ENCODE results near the gene DHX57. TPM values are rescaled to one million over a fixed set of nuclear protein-coding genes. Genes with fewer than 3 reads are reported as not detected.

The DHX57 gene
- total RNA-seq, 4 donors from 2014 or later = 5.3 to 31.2 (median 18.6) TPM

DNA sequence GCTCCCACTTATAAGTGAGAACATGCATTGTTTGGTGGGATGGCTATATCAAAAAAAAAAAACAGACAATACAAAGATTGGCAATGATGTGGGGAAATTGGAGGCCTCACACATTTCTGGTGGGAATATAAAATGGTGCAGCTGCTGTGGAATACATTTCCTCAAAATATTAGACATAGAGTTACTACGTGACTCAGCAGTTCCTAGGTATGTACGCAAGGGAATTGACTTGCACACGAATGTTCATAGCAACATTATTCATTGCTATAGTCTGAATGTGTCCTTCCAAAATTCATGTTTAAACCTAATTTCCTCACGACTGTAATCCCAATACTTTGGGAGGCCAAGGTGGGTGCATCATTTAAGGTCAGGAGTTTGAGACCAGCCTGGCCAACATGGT, 11.6 kb upstream of the DHX57 start:
- intact Hi-C loops (cut with DNase I; ENCODE audit: low total_unique reads) = no loop called here
- Histone ChIP-seq H3K9me3 (no peaks in the 10 kb centered on the region), H3K36me3 (no peaks in the 10 kb centered on the region), H3K4me1 (no peaks in the 10 kb centered on the region), H3K27ac (no peak overlapping the region), H3K4me3 (no peak overlapping the region), H3K27me3 (no peaks in the 10 kb centered on the region)
- TF ChIP-seq, protein P1, sequence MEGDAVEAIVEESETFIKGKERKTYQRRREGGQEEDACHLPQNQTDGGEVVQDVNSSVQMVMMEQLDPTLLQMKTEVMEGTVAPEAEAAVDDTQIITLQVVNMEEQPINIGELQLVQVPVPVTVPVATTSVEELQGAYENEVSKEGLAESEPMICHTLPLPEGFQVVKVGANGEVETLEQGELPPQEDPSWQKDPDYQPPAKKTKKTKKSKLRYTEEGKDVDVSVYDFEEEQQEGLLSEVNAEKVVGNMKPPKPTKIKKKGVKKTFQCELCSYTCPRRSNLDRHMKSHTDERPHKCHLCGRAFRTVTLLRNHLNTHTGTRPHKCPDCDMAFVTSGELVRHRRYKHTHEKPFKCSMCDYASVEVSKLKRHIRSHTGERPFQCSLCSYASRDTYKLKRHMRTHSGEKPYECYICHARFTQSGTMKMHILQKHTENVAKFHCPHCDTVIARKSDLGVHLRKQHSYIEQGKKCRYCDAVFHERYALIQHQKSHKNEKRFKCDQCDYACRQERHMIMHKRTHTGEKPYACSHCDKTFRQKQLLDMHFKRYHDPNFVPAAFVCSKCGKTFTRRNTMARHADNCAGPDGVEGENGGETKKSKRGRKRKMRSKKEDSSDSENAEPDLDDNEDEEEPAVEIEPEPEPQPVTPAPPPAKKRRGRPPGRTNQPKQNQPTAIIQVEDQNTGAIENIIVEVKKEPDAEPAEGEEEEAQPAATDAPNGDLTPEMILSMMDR (IDR thresholded peaks at IDR 0.05) = no peak
- TF ChIP-seq POLR2A (IDR thresholded peaks at IDR 0.05) = no peak
- no peak for DNase-seq

GRCh38 chr2:38886063-38886462, 10.3 kb upstream of the DHX57 start:
- no peak for DNase-seq
- no peaks in the 10 kb centered on the region for H3K27me3 ChIP-seq
- H3K27ac ChIP-seq = no peak overlapping the region
- intact Hi-C loops (cut with DNase I; ENCODE audit: low total_unique reads) = no loop called here
- H3K4me1 ChIP-seq = no peaks in the 10 kb centered on the region
- TF ChIP-seq, protein P1 (IDR thresholded peaks at IDR 0.05) = no peak
- no peak for TF ChIP-seq POLR2A (IDR thresholded peaks at IDR 0.05)
- H3K36me3 ChIP-seq = no peaks in the 10 kb centered on the region
- no peaks in the 10 kb centered on the region for H3K9me3 ChIP-seq
- H3K4me3 ChIP-seq = no peak overlapping the region

GRCh38 chr2:38876407-38876806, 673 bp upstream of the DHX57 start:
- intact Hi-C loops (cut with DNase I; ENCODE audit: low total_unique reads) = no loop called here
- Histone ChIP-seq H3K9me3 (no peaks in the 10 kb centered on the region), H3K36me3 (no peaks in the 10 kb centered on the region), H3K27ac (peak overlapping the region; percentile 66 to 74), H3K4me1 (no peaks in the 10 kb centered on the region), H3K27me3 (no peaks in the 10 kb centered on the region), H3K4me3 (peak overlapping the region; percentile 62 to 82)
- TF ChIP-seq POLR2A (IDR thresholded peaks at IDR 0.05) = no peak
- TF ChIP-seq, protein P1 (IDR thresholded peaks at IDR 0.05) = no peak
- no peak for DNase-seq

- Histone ChIP-seq H3K36me3 (no peaks in the 10 kb centered on the region), H3K4me3 (peak overlapping the region; percentile 62 to 82), H3K27ac (peak overlapping the region; percentile 66 to 74), H3K9me3 (peaks cover 0 to 4% of the 10 kb centered on the region in 2 donors), H3K27me3 (no peaks in the 10 kb centered on the region), H3K4me1 (no peaks in the 10 kb centered on the region)
- TF ChIP-seq, protein P1 (IDR thresholded peaks at IDR 0.05) = no peak
- TF ChIP-seq POLR2A (IDR thresholded peaks at IDR 0.05) = no peak
- DNase-seq = no peak
- intact Hi-C loops (cut with DNase I; ENCODE audit: low total_unique reads) = no loop called here
Observed at GRCh38 chr2:38875227-38875575, 533 bp downstream of the DHX57 start.

- Histone ChIP-seq H3K27ac (no peak overlapping the region), H3K4me1 (no peaks in the 10 kb centered on the region), H3K36me3 (no peaks in the 10 kb centered on the region), H3K27me3 (no peaks in the 10 kb centered on the region), H3K4me3 (no peak overlapping the region), H3K9me3 (peaks cover 0 to 4% of the 10 kb centered on the region in 2 donors)
- intact Hi-C loops (cut with DNase I; ENCODE audit: low total_unique reads) = no loop called here
- DNase-seq = no peak
- TF ChIP-seq, protein P1 (IDR thresholded peaks at IDR 0.05) = no peak
- no peak for TF ChIP-seq POLR2A (IDR thresholded peaks at IDR 0.05)
Observed at GRCh38 chr2:38873763-38874162, 2.0 kb downstream of the DHX57 start.
